Testis (tissue), 2 donors: Measurements from ENCODE around the gene BACE2.

ENCODE experiments used
- POLR2A ChIP-seq: fragments of 450-650 bp; IDR thresholded peaks from one replicate; pipeline ENCODE4 v1.6.1; 2017; ENCODE audit warnings: antibody characterized with exemption, mild to moderate bottlenecking, moderate library complexity
- TF ChIP-seq, protein P1 (sequence below), 3 experiments: fragments of 450-650 bp in 2 of 3; fragments of 200-600 bp in 1 of 3; sonication (generic) in 1 of 3; IDR thresholded peaks; one replicate each; pipeline ENCODE4 v1.5.1; 2016 to 2019; ENCODE audit warnings: antibody characterized with exemption in 3 of 3, mild to moderate bottlenecking in 2 of 3, moderate library complexity in 1 of 3

DNA sequence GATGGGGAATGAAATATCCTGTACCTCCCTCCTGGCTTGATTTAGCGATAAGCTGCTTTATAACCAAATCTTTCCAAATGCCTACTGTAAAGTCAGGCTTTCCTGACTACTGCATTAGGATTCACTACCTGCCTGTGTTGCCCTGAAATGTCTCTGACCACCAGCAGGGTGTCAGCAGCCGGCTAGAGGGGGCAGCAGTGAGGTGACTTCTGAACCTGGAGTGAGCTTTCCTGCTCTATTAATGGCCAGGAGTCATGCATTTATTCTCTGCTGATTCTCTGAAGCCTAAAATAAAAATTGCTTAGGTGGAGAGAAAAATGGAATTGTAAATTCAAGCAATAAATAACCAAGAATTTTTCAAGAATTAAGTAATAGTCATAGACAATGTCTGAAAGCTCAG is 2.5 kb downstream of the BACE2 start:
- TF ChIP-seq, protein P1, sequence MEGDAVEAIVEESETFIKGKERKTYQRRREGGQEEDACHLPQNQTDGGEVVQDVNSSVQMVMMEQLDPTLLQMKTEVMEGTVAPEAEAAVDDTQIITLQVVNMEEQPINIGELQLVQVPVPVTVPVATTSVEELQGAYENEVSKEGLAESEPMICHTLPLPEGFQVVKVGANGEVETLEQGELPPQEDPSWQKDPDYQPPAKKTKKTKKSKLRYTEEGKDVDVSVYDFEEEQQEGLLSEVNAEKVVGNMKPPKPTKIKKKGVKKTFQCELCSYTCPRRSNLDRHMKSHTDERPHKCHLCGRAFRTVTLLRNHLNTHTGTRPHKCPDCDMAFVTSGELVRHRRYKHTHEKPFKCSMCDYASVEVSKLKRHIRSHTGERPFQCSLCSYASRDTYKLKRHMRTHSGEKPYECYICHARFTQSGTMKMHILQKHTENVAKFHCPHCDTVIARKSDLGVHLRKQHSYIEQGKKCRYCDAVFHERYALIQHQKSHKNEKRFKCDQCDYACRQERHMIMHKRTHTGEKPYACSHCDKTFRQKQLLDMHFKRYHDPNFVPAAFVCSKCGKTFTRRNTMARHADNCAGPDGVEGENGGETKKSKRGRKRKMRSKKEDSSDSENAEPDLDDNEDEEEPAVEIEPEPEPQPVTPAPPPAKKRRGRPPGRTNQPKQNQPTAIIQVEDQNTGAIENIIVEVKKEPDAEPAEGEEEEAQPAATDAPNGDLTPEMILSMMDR (IDR thresholded peaks at IDR 0.05): peak; percentile 28 to 37 (median 37)
- TF ChIP-seq POLR2A: no peak
